T-helper 1 cell treated with Interleukin-12 subunit alpha and Interleukin-12 subunit beta and Interleukin-4 antibody, amounts not matched to agents 30 ng/mL and 1 ng/mL, for 36 hours (primary cell): ENCODE data around the gene TLE6. TPM values are rescaled to one million over a fixed set of nuclear protein-coding genes. Genes with fewer than 3 reads are reported as not detected.

ENCODE experiments used
- intact Hi-C: fragments of 100-400 bp; cut with micrococcal nuclease; formaldehyde crosslinking; loops from one replicate; pipeline ENCODE4 v1.15.1; 2024
- total RNA-seq: library from RNA; stranded (reverse); gene quantifications from 2 replicates; pipeline ENCODE4 v1.2.3, GENCODE V29; 2022

TLE6 gene
- total RNA-seq, 1 donor from 2014 or later, result 1.1 TPM

- intact Hi-C loops, result no loop called here
Observed at GRCh38 chr19:3042621-3043267, 65.4 kb downstream of the TLE6 start.

Other genes with a start within 250 kb of the TLE6 start
- gene SLC39A3, start 237.5 kb upstream of the TLE6 start, total RNA-seq, result 30.9 and 36.0 TPM in 2 replicates
- gene SGTA, start 194.3 kb upstream of the TLE6 start, total RNA-seq, result 49.2 and 52.2 TPM in 2 replicates
- gene THOP1, start 192.1 kb upstream of the TLE6 start, total RNA-seq, result 96.0 and 103 TPM in 2 replicates
- 3.2 and 3.4 TPM in 2 replicates for gene ZNF554, start 157.7 kb upstream of the TLE6 start, total RNA-seq
- gene ZNF555, start 136.1 kb upstream of the TLE6 start, total RNA-seq, result 1.0 and 1.2 TPM in 2 replicates
- not detected in 2 replicates for gene ZNF556, start 110.2 kb upstream of the TLE6 start, total RNA-seq
- gene ZNF57, start 76.6 kb upstream of the TLE6 start, total RNA-seq, result 1.8 TPM in 2 replicates
- 3.0 and 3.3 TPM in 2 replicates for gene ZNF77, start 32.6 kb upstream of the TLE6 start, total RNA-seq
- 0.61 and 0.76 TPM in 2 replicates for gene TLE2, start 51.7 kb downstream of the TLE6 start, total RNA-seq
- gene TLE5, start 84.9 kb downstream of the TLE6 start, total RNA-seq, result 598 and 603 TPM in 2 replicates
- 1.9 and 2.2 TPM in 2 replicates for gene GNA11, start 116.8 kb downstream of the TLE6 start, total RNA-seq
- 140 TPM in 2 replicates for gene GNA15, start 158.5 kb downstream of the TLE6 start, total RNA-seq
- 179 TPM in 2 replicates for gene S1PR4, start 201.2 kb downstream of the TLE6 start, total RNA-seq
- 68.4 and 80.6 TPM in 2 replicates for gene NCLN, start 208.4 kb downstream of the TLE6 start, total RNA-seq
- gene CELF5, start 247.1 kb downstream of the TLE6 start, total RNA-seq, result 0.15 and 0.61 TPM in 2 replicates